Measurements from ENCODE around the gene PDAP1. TPM values are rescaled to one million over a fixed set of nuclear protein-coding genes. Genes with fewer than 3 reads are reported as not detected.
"Not testable (repeated sequence)": the region's sequence is repeated elsewhere in the genome, so short reads cannot be mapped to it uniquely, and the experiment has no call there.

Gene PDAP1
- total RNA-seq, 1 experiment from 2014 or later = 200 TPM

GRCh38 chr7:99359465-99360154 is 48.8 kb downstream of the PDAP1 start:
- ATAC-seq = no peak
- Histone ChIP-seq H3K9me2 (ENCODE audit: insufficient read depth) (no peaks in the 10 kb centered on the region), H3K4me1 (ENCODE audit: control insufficient read depth in 1 of 2, insufficient read depth in 2 of 2, low read length in 2 of 2) (no peaks in the 10 kb centered on the region), H3K27me3 (ENCODE audit: insufficient read depth, low read length) (no peaks in the 10 kb centered on the region), H3K9ac (ENCODE audit: low read length) (no peak overlapping the region), H2AFZ (ENCODE audit: low read depth, low read length, poor library complexity, severe bottlenecking) (no peak overlapping the region), H3K9me3 (ENCODE audit: control insufficient read depth in 1 of 2, insufficient read depth in 1 of 2, low read depth in 1 of 2, low read length in 2 of 2) (no peaks in the 10 kb centered on the region), H3K4me2 (ENCODE audit: low read length) (no peak overlapping the region), H3K27ac (ENCODE audit: low read depth, low read length) (no peak overlapping the region), H3K79me2 (ENCODE audit: insufficient read depth, low read length) (no peaks in the 10 kb centered on the region), H3K36me3 (ENCODE audit: control insufficient read depth in 1 of 2, insufficient read depth in 2 of 2, low read length in 2 of 2) (peaks cover 23 to 35% of the 10 kb centered on the region in 2 experiments; a peak in 3 of 4 replicates), H4K20me1 (ENCODE audit: insufficient read depth) (no peaks in the 10 kb centered on the region), H3K4me3 (replicated peaks in 1 of 2; ENCODE audit: low read depth in 1 of 2, low read length in 2 of 2) (no peak overlapping the region)
- RAD21 ChIA-PET (ENCODE audit: low non-redundant PET in 1 of 2, low total read pairs in 2 of 2, uncharacterized antibody in 2 of 2, unreplicated experiment in 2 of 2) = no interaction called here
- DNase-seq (ENCODE audit: low read depth, low spot score) = no peak
- CTCF ChIA-PET = no interaction called here
- intact Hi-C loops (cut with micrococcal nuclease) = no loop called here
- no TSS peak for BruUV-seq (replicated peaks)
- no peak for TF ChIP-seq REST (IDR thresholded peaks at IDR 0.05; ENCODE audit: low read depth)
- TF ChIP-seq POLR2AphosphoS5 (IDR thresholded peaks at IDR 0.05; ENCODE audit: low read depth, low read length) = no peak
- no peak for TF ChIP-seq ELF1 (IDR thresholded peaks at IDR 0.05; ENCODE audit: borderline replicate concordance, low read depth)
- TF ChIP-seq CEBPB (IDR thresholded peaks at IDR 0.05; ENCODE audit: low read depth) = no peak
- no peak for TF ChIP-seq EGR1 (IDR thresholded peaks at IDR 0.05; ENCODE audit: low read depth)
- TF ChIP-seq, protein P1, sequence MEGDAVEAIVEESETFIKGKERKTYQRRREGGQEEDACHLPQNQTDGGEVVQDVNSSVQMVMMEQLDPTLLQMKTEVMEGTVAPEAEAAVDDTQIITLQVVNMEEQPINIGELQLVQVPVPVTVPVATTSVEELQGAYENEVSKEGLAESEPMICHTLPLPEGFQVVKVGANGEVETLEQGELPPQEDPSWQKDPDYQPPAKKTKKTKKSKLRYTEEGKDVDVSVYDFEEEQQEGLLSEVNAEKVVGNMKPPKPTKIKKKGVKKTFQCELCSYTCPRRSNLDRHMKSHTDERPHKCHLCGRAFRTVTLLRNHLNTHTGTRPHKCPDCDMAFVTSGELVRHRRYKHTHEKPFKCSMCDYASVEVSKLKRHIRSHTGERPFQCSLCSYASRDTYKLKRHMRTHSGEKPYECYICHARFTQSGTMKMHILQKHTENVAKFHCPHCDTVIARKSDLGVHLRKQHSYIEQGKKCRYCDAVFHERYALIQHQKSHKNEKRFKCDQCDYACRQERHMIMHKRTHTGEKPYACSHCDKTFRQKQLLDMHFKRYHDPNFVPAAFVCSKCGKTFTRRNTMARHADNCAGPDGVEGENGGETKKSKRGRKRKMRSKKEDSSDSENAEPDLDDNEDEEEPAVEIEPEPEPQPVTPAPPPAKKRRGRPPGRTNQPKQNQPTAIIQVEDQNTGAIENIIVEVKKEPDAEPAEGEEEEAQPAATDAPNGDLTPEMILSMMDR (IDR thresholded peaks at IDR 0.05 in 2 of 3, conservative IDR thresholded peaks at IDR 0.05 in 1 of 3; ENCODE audit: borderline replicate concordance in 1 of 3, insufficient read depth in 1 of 3, low read depth in 2 of 3, low read length in 2 of 3) = no peak
- no peak for TF ChIP-seq CBX3 (IDR thresholded peaks at IDR 0.05; ENCODE audit: low read depth)
- no peak for TF ChIP-seq FOSL1 (IDR thresholded peaks at IDR 0.05; ENCODE audit: low read depth)
- no peak for TF ChIP-seq YY1 (IDR thresholded peaks at IDR 0.05; ENCODE audit: extremely low read depth, insufficient replicate concordance, low read depth, low read length)
- no peak for TF ChIP-seq JUND (IDR thresholded peaks at IDR 0.05)
- no peak for TF ChIP-seq SP1 (IDR thresholded peaks at IDR 0.05; ENCODE audit: low read depth)
- no peak for TF ChIP-seq ZFX (IDR thresholded peaks at IDR 0.05)
- no peak for TF ChIP-seq ZNF274 (IDR thresholded peaks at IDR 0.05; ENCODE audit: low read depth, low read length)
- TF ChIP-seq, protein P2, sequence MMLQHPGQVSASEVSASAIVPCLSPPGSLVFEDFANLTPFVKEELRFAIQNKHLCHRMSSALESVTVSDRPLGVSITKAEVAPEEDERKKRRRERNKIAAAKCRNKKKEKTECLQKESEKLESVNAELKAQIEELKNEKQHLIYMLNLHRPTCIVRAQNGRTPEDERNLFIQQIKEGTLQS (IDR thresholded peaks at IDR 0.05) = no peak
- no peak for TF ChIP-seq POLR2A (IDR thresholded peaks at IDR 0.05; ENCODE audit: borderline replicate concordance, extremely low read depth, insufficient read depth, insufficient read length)
- POLR2A ChIA-PET = no interaction called here

- intact Hi-C loops (cut with micrococcal nuclease); H3K9ac ChIP-seq (ENCODE audit: low read length); H3K27ac ChIP-seq (ENCODE audit: low read depth, low read length); H3K4me1 ChIP-seq (ENCODE audit: control insufficient read depth in 1 of 2, insufficient read depth in 2 of 2, low read length in 2 of 2); H3K4me3 ChIP-seq (replicated peaks in 1 of 2; ENCODE audit: low read depth in 1 of 2, low read length in 2 of 2); DNase-seq (ENCODE audit: low read depth, low spot score); H3K27me3 ChIP-seq (ENCODE audit: insufficient read depth, low read length); H4K20me1 ChIP-seq (ENCODE audit: insufficient read depth); H3K4me2 ChIP-seq (ENCODE audit: low read length); POLR2A ChIA-PET; BruUV-seq (replicated peaks); H3K9me2 ChIP-seq (ENCODE audit: insufficient read depth); CTCF ChIA-PET; RAD21 ChIA-PET (ENCODE audit: low non-redundant PET in 1 of 2, low total read pairs in 2 of 2, uncharacterized antibody in 2 of 2, unreplicated experiment in 2 of 2); H2AFZ ChIP-seq (ENCODE audit: low read depth, low read length, poor library complexity, severe bottlenecking); H3K9me3 ChIP-seq (ENCODE audit: control insufficient read depth in 1 of 2, insufficient read depth in 1 of 2, low read depth in 1 of 2, low read length in 2 of 2); ATAC-seq; H3K79me2 ChIP-seq (ENCODE audit: insufficient read depth, low read length): not testable (repeated sequence)
- peaks cover 24 to 31% of the 10 kb centered on the region in 2 experiments; a peak in 3 of 4 replicates for H3K36me3 ChIP-seq (ENCODE audit: control insufficient read depth in 1 of 2, insufficient read depth in 2 of 2, low read length in 2 of 2)
Observed at GRCh38 chr7:99358521-99358920, 49.9 kb downstream of the PDAP1 start.
